BJ (cell line): ENCODE measurements around the gene TMEFF2. TPM values are rescaled to one million over a fixed set of nuclear protein-coding genes. Genes with fewer than 3 reads are reported as not detected.

Source experiments
- CTCF ChIA-PET: fragments of 350-600 bp; formaldehyde crosslinking; extraction: SDS; loops from one replicate; lab custom pipeline; 2021; ENCODE audit warnings: antibody characterized with exemption, inconsistent platforms; lab: Yijun Ruan, JAX
- POLR2A ChIA-PET: fragments of 300-600 bp; sonication (Branson Sonifier 250); formaldehyde crosslinking; extraction: SDS; loops from one replicate; lab custom pipeline; 2021; ENCODE audit warnings: antibody characterized with exemption; lab: Charles Lee
- DNase-seq: peaks from one replicate; pipeline ENCODE4 v3.0.0-alpha.2; 2011; ENCODE audit warnings: low read depth
- H3K27me3 ChIP-seq: 2 replicates; pipeline ENCODE4 v1.6.0; 2011; ENCODE audit warnings: low read length; ENCODE audit not compliant: control insufficient read depth, insufficient read depth
- H3K36me3 ChIP-seq: 2 replicates; pipeline ENCODE4 v1.5.1; 2011; ENCODE audit warnings: low read length; ENCODE audit not compliant: control insufficient read depth, insufficient read depth
- H3K4me3 ChIP-seq: 2 replicates; pipeline ENCODE4 v1.5.1; 2011; ENCODE audit warnings: low read depth, mild to moderate bottlenecking, control low read depth, low read length
- polyA minus RNA-seq: library from RNA; depleted of rRNA, polyadenylated mRNA; stranded (reverse); fragments of >200 nt; gene quantifications from 2 replicates; pipeline ENCODE4 v1.2.3, GENCODE V29; 2011; rRNA and poly(A)+ RNA removed
- polyA plus RNA-seq: library from polyadenylated mRNA; depleted of rRNA; stranded (reverse); fragments of >200 nt; gene quantifications from 2 replicates; pipeline ENCODE4 v1.2.3, GENCODE V29; 2011; rRNA removed
- TF ChIP-seq, protein P1 (sequence below): IDR thresholded peaks from 2 replicates; pipeline ENCODE4 v1.5.1; 2011; ENCODE audit warnings: low read depth, mild to moderate bottlenecking, control low read depth, inconsistent platforms, low read length, moderate library complexity; ENCODE audit not compliant: insufficient read depth

The TMEFF2 gene, protein sequence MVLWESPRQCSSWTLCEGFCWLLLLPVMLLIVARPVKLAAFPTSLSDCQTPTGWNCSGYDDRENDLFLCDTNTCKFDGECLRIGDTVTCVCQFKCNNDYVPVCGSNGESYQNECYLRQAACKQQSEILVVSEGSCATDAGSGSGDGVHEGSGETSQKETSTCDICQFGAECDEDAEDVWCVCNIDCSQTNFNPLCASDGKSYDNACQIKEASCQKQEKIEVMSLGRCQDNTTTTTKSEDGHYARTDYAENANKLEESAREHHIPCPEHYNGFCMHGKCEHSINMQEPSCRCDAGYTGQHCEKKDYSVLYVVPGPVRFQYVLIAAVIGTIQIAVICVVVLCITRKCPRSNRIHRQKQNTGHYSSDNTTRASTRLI
- polyA plus RNA-seq (0.25 and 0.33 TPM in 2 replicates), polyA minus RNA-seq (0.15 and 0.28 TPM in 2 replicates)

DNA sequence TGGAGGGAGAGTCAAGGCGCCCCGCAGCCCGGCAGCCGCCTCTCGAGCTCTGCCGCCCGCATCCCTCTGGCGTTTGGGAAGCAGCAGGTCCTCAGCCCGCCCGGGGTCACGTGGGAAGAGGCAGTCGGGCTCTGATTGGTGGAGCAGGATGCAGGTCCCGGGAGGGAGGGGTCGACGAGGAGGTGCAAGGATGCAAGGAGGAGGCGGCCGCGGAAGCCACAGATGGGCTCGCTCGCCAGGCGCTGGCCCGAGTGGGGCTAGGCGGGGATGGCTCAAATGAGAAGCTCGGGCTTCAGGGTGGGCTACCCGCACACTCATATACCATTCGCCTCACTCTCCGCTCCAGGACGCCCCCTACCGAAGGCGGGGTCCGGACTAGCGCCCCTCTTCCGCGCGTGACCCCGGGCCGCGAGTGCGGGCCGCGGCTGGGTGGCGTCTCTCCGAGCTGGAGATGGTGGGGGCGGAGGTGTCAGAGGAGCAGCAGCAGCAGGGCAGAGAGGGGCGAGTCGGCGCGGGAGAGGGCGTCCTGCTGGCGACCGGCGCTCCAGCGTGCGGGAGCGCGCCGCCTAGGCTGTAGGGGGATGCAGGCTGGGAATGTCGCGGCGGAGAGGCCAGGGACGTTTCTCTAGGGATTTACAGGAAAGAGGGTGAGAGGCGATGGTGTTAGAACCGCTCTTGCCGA is at the start of gene TMEFF2:
Gene TMEFF2 (minus strand): TSS at position 68 of the 682 bp plus-strand sequence. CDS start 409 bp downstream, outside the sequence.
- peak within 1 kb of the TSS; percentile 40 for H3K4me3 ChIP-seq
- ChIA-PET POLR2A (no interaction called here), CTCF (interaction anchor here (0.7 to 3.4 kb wide), 7 partner anchors 10 to 1142 kb away, joined by 3 to 16 read pairs (median 3); no protein-coding TSS in a partner anchor)
- H3K27me3 ChIP-seq: peaks cover 37% of the 10 kb centered on the region
- no peaks in the 10 kb centered on the region for H3K36me3 ChIP-seq
- no peak for DNase-seq
- TF ChIP-seq, protein P1, sequence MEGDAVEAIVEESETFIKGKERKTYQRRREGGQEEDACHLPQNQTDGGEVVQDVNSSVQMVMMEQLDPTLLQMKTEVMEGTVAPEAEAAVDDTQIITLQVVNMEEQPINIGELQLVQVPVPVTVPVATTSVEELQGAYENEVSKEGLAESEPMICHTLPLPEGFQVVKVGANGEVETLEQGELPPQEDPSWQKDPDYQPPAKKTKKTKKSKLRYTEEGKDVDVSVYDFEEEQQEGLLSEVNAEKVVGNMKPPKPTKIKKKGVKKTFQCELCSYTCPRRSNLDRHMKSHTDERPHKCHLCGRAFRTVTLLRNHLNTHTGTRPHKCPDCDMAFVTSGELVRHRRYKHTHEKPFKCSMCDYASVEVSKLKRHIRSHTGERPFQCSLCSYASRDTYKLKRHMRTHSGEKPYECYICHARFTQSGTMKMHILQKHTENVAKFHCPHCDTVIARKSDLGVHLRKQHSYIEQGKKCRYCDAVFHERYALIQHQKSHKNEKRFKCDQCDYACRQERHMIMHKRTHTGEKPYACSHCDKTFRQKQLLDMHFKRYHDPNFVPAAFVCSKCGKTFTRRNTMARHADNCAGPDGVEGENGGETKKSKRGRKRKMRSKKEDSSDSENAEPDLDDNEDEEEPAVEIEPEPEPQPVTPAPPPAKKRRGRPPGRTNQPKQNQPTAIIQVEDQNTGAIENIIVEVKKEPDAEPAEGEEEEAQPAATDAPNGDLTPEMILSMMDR: peak; percentile 23; the same call in 1 of the 2 replicates

DNA sequence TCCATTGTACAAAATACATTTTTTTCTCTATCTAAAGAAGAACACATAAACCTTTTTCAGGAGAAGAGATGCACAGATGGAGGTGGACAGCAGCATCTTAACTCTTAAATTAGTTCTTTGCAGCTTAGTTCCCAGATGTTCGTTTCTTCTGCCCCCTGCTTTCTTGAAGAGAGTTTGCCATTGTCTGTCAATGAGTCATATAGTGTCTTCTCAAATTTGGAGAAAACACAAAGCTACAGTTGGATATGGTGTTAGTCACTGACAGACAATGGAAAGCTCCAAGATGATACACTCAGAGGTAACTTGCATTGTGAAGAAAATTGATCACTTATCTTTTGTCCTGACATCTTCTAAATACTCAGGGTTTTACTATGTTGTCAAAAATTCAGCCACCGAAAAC is 48.8 kb upstream of the TMEFF2 start:
- TF ChIP-seq, protein P1: no peak
- no peak for DNase-seq
- Histone ChIP-seq H3K36me3 (no peaks in the 10 kb centered on the region), H3K4me3 (no peak overlapping the region), H3K27me3 (no peaks in the 10 kb centered on the region)
- POLR2A ChIA-PET: no interaction called here
- CTCF ChIA-PET: no interaction called here

DNA sequence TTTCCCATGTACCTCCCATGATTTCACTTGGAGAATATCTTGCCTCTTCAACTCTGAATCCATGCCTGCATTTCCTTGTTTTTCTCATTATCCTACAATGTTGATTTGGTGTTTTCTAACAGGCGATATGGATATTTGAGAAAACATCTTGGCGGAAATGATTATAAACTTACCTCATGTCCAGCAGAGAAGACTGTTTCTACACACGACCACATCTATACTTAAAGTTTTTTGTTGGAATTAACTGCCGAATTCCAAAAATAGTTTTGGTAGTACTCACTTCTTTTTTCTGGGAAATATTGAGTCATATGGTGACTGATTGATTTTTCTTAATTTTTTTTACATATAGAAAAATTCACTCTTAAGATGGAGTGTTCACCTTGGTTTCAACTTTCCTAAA is 41.4 kb upstream of the TMEFF2 start:
- no peaks in the 10 kb centered on the region for H3K27me3 ChIP-seq
- no peaks in the 10 kb centered on the region for H3K36me3 ChIP-seq
- CTCF ChIA-PET: no interaction called here
- TF ChIP-seq, protein P1: no peak
- H3K4me3 ChIP-seq: no peak overlapping the region
- DNase-seq: peak; percentile 1
- POLR2A ChIA-PET: no interaction called here

DNA sequence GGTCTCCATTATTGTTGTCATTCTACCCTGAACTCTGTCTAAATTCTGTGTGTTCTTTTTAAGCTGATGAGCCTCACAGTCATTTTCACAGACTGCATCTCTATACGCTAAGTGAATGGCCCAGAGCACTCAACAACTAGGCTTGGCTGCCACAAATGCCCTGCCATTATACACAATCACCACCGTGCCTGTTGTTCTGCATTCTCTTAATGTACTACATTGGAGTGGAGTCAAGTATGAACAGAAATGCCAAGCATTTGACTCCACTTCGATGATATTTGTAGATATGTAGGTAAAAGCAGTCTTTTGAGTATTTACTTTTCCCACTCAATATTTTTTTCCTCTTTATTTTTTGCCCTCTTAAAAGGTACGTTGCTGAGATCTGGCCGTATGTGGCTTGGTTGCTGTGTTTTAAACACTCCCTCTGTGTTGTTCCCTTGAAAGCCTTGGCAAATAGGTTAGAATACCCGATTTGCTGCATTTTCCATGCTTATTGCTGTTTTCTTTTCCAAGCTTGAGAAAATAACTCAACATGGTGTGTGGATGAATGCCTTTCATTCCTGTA is 36.2 kb upstream of the TMEFF2 start:
- Histone ChIP-seq H3K4me3 (no peak overlapping the region), H3K36me3 (no peaks in the 10 kb centered on the region), H3K27me3 (no peaks in the 10 kb centered on the region)
- POLR2A ChIA-PET: no interaction called here
- DNase-seq: no peak
- TF ChIP-seq, protein P1: no peak
- CTCF ChIA-PET: interaction anchor here (1.4 kb wide), 1 partner anchor 8 kb away, joined by 3 read pairs; no protein-coding TSS in a partner anchor

DNA sequence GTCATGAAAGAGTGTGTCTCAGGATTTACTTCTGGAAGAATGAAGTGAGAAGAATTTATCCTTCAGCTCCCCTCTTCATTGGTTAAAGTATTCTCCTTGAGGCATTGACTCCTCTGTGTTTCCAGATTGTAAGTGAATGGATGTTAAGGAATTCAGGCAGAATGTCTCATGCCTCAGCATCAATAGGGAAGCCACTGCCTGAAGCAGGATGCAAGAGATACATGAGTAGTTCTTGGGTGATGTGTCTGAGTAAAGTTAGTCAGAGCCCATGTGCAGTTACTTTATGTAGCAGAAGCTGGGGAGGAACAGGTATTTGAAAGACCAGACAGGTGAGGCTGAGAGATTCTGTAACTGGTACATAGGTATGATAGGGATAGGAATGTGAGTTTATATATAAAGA is 34.0 kb upstream of the TMEFF2 start:
- CTCF ChIA-PET: no interaction called here

More for the DNA sequence above, 34.0 kb upstream of the TMEFF2 start:
- TF ChIP-seq, protein P1: no peak
- H3K27me3 ChIP-seq: no peaks in the 10 kb centered on the region
- POLR2A ChIA-PET: no interaction called here
- H3K4me3 ChIP-seq: no peak overlapping the region
- H3K36me3 ChIP-seq: no peaks in the 10 kb centered on the region
- no peak for DNase-seq
